Measurements from ENCODE around the gene KRT40. TPM values are rescaled to one million over a fixed set of nuclear protein-coding genes. Genes with fewer than 3 reads are reported as not detected.
A peak's percentile ranks its signal among the peaks of the same experiment; 100 is the strongest.

Gene KRT40
- total and polyA plus RNA-seq, 2 experiments from 2014 or later = not detected

DNA sequence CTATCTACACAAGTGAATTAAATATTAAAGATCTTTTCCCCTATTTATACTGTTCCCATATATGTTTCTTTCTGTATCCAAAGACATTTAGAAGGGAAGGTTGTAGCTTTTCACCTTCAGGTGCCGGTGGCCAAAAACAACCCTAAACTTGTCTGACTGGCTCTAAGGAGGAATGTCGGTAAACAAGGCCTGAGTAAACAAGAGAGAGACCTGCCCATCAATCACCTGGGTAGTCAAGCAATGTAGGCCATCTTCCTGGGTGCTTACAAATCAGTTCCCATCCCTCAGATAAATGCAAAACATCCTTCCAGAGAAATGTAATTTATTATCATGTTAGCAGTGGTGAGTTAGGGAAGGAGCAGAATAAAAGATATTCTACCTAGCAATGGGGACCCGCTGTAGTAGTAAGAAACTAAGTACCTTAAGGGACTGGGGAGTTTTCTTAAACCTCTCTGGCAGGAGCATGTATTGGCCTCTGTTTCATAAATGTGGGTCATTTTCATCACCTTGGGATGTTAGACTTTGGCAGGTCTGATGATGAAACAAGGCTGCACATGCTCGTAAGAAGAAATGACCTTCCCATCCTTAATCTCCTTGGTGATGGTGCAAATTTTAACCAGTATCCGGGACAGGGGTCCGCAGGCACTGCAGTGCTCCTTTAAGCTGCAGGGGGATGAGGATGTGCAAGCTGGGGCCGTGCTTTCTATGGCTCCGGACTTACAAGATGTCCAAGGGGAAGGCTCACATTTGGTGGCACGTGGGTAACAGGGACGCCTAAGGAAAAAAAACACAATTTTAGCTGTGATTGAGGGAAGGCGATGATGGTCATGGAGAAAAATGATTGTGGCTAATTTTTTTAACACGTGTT is 25.8 kb downstream of the KRT40 start:
- Histone ChIP-seq H2AFZ (no peak overlapping the region), H3K9me2 (ENCODE audit: insufficient read depth) (0 out of 2 replicates have a peak, but pooled peaks cover 3% of the 10 kb centered on the region), H3K36me3 (ENCODE audit: insufficient read depth) (no peaks in the 10 kb centered on the region), H3F3A (replicated peaks; ENCODE audit: low read depth) (no peaks in the 10 kb centered on the region), H3K4me1 (ENCODE audit: insufficient read depth) (peaks cover 23% of the 10 kb centered on the region), H4K20me1 (replicated peaks; ENCODE audit: insufficient read depth) (no peaks in the 10 kb centered on the region), H3K27ac (ENCODE audit: low read depth) (no peak overlapping the region), H3K27me3 (ENCODE audit: insufficient read depth) (no peaks in the 10 kb centered on the region), H3K4me2 (0 out of 2 replicates have a peak overlapping the region, but pooled peaks have one; percentile 10), H3K79me2 (replicated peaks; ENCODE audit: insufficient read depth) (no peaks in the 10 kb centered on the region), H3K4me3 (no peak overlapping the region)
- no peak for TF ChIP-seq ZNF331 (CRISPR knock-in tag; IDR thresholded peaks at IDR 0.05; ENCODE audit: low read depth)
- no peak for TF ChIP-seq ZNF114 (CRISPR knock-in tag; IDR thresholded peaks at IDR 0.05)
- TF ChIP-seq NANOG (IDR thresholded peaks at IDR 0.05; ENCODE audit: borderline replicate concordance) = no peak
- no peak for TF ChIP-seq POLR2AphosphoS5 (IDR thresholded peaks at IDR 0.05; ENCODE audit: low read depth)
- TF ChIP-seq, protein P1, sequence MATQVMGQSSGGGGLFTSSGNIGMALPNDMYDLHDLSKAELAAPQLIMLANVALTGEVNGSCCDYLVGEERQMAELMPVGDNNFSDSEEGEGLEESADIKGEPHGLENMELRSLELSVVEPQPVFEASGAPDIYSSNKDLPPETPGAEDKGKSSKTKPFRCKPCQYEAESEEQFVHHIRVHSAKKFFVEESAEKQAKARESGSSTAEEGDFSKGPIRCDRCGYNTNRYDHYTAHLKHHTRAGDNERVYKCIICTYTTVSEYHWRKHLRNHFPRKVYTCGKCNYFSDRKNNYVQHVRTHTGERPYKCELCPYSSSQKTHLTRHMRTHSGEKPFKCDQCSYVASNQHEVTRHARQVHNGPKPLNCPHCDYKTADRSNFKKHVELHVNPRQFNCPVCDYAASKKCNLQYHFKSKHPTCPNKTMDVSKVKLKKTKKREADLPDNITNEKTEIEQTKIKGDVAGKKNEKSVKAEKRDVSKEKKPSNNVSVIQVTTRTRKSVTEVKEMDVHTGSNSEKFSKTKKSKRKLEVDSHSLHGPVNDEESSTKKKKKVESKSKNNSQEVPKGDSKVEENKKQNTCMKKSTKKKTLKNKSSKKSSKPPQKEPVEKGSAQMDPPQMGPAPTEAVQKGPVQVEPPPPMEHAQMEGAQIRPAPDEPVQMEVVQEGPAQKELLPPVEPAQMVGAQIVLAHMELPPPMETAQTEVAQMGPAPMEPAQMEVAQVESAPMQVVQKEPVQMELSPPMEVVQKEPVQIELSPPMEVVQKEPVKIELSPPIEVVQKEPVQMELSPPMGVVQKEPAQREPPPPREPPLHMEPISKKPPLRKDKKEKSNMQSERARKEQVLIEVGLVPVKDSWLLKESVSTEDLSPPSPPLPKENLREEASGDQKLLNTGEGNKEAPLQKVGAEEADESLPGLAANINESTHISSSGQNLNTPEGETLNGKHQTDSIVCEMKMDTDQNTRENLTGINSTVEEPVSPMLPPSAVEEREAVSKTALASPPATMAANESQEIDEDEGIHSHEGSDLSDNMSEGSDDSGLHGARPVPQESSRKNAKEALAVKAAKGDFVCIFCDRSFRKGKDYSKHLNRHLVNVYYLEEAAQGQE (IDR thresholded peaks at IDR 0.05; ENCODE audit: unreplicated experiment) = no peak
- no peak for TF ChIP-seq EZH2phosphoT487 (IDR thresholded peaks at IDR 0.05; ENCODE audit: unreplicated experiment)
- no peak for TF ChIP-seq JUNB (IDR thresholded peaks at IDR 0.05; ENCODE audit: unreplicated experiment)
- no peak for TF ChIP-seq STAT1 (IDR thresholded peaks at IDR 0.05; ENCODE audit: unreplicated experiment)
- no peak for TF ChIP-seq ZNF462 (CRISPR knock-in tag; IDR thresholded peaks at IDR 0.05)
- DNase-seq (ENCODE audit: low spot score) (peak; percentile 65), ATAC-seq (peak; percentile 94)
- Mint-ChIP-seq H3K27ac (peak overlapping the region; percentile 53), H3K9me3 (no peaks in the 10 kb centered on the region; the same call in 2 of the 3 replicates), H3K4me1 (peaks cover 31% of the 10 kb centered on the region), H3K4me3 (no peak overlapping the region; the same call in 2 of the 3 replicates), H3K27me3 (ENCODE audit: insufficient read depth, low read depth, poor library complexity) (no peaks in the 10 kb centered on the region), H3K36me3 (ENCODE audit: low read depth) (no peaks in the 10 kb centered on the region)

Measured in GM23338 (cell line).